HCT116 (cell line): ENCODE data around the gene GRK5. TPM values are rescaled to one million over a fixed set of nuclear protein-coding genes. Genes with fewer than 3 reads are reported as not detected.

Source experiments
- ATAC-seq: fragments of 200-7000 bp; cut with Tn5 transposase; 2 replicates; pipeline ENCODE4 v1.9.1; 2020; ENCODE audit warnings: mild to moderate bottlenecking, moderate library complexity
- BruUV-seq: library from RNA; stranded (reverse); fragments of 400-500 nt; replicated peaks from 2 replicates; lab custom pipeline; 2021; lab: Mats Ljungman, UMichigan
- CTCF ChIA-PET: fragments of 300-600 bp; sonication (Branson Sonifier 250); formaldehyde crosslinking; loops from one replicate; lab custom pipeline; 2021; ENCODE audit warnings: antibody characterized with exemption; lab: Charles Lee
- POLR2A ChIA-PET: fragments of 300-600, 350-600 bp; sonication (Branson Sonifier 250); formaldehyde crosslinking; loops from one replicate; lab custom pipeline; 2021; ENCODE audit warnings: antibody characterized with exemption; lab: Charles Lee
- RAD21 ChIA-PET, 2 experiments: fragments of 300-600 bp; sonication (Branson Sonifier 250); formaldehyde crosslinking; loops; one replicate each; lab custom pipeline; 2023; ENCODE audit warnings: low total read pairs in 2 of 2; ENCODE audit not compliant: uncharacterized antibody in 2 of 2, unreplicated experiment in 2 of 2, low non-redundant PET in 1 of 2; lab: Charles Lee
- DNase-seq: peaks from one replicate; pipeline ENCODE4 v3.0.0-alpha.2; 2010; ENCODE audit warnings: low read depth, low spot score
- H2AFZ ChIP-seq: fragments of 200-600 bp; shearing (Covaris generic), sonication (generic); 2 replicates; pipeline ENCODE4 v1.6.1; 2017; ENCODE audit warnings: low read depth, mixed run types, mixed read lengths, antibody characterized with exemption, low read length; ENCODE audit not compliant: poor library complexity, severe bottlenecking
- H3K27ac ChIP-seq: 2 replicates; pipeline ENCODE4 v1.5.1; 2012; ENCODE audit warnings: low read depth, low read length
- H3K27me3 ChIP-seq: fragments of 200-600 bp; sonication (generic); 2 replicates; pipeline ENCODE4 v1.6.1; 2016; ENCODE audit warnings: mixed run types, low read length, mixed read lengths; ENCODE audit not compliant: insufficient read depth
- H3K36me3 ChIP-seq, 2 experiments: fragments of 200-500 bp in 1 of 2; fragments of 200-600 bp in 1 of 2; sonication (Bioruptor generic) in 1 of 2; sonication (generic) in 1 of 2; 2 replicates each; pipeline versions ENCODE4 v1.5.1 to v1.6.1; 2014 to 2016; ENCODE audit warnings: low read length in 2 of 2, inconsistent platforms in 1 of 2, mixed read lengths in 1 of 2, mixed run types in 1 of 2; ENCODE audit not compliant: insufficient read depth in 2 of 2, control insufficient read depth in 1 of 2
- H3K4me1 ChIP-seq, 2 experiments: fragments of 200-600 bp in 1 of 2; sonication (generic) in 1 of 2; 2 replicates each; pipeline versions ENCODE4 v1.5.1 to v1.6.1; 2012 to 2017; ENCODE audit warnings: low read length in 2 of 2, inconsistent platforms in 1 of 2, mild to moderate bottlenecking in 1 of 2, mixed read lengths in 1 of 2, mixed run types in 1 of 2, moderate library complexity in 1 of 2; ENCODE audit not compliant: insufficient read depth in 2 of 2, control insufficient read depth in 1 of 2
- H3K4me2 ChIP-seq: fragments of 200-600 bp; sonication (generic); 2 replicates; pipeline ENCODE4 v1.6.1; 2017; ENCODE audit warnings: mixed run types, low read length, mixed read lengths
- H3K4me3 ChIP-seq, 2 experiments: fragments of 200-600 bp in 1 of 2; sonication (generic) in 1 of 2; replicated peaks in 1 of 2; 2 replicates each; pipeline ENCODE4 v1.5.1; 2011 to 2016; ENCODE audit warnings: low read length in 2 of 2, control low read depth in 1 of 2, low read depth in 1 of 2, mild to moderate bottlenecking in 1 of 2, mixed read lengths in 1 of 2, mixed run types in 1 of 2
- H3K79me2 ChIP-seq: fragments of 200-600 bp; sonication (generic); 2 replicates; pipeline ENCODE4 v1.6.1; 2017; ENCODE audit warnings: mild to moderate bottlenecking, mixed run types, low read length, moderate library complexity, mixed read lengths; ENCODE audit not compliant: insufficient read depth
- H3K9ac ChIP-seq: fragments of 200-600 bp; sonication (generic); 2 replicates; pipeline ENCODE4 v1.6.1; 2016; ENCODE audit warnings: low read length, mixed read lengths
- H3K9me2 ChIP-seq: fragments of 200-600 bp; sonication (generic), shearing (Covaris generic); 2 replicates; pipeline ENCODE4 v1.6.1; 2017; ENCODE audit warnings: mixed run types, mild to moderate bottlenecking, moderate library complexity; ENCODE audit not compliant: insufficient read depth
- H3K9me3 ChIP-seq, 2 experiments: fragments of 200-500 bp in 1 of 2; fragments of 200-600 bp in 1 of 2; sonication (Bioruptor generic) in 1 of 2; sonication (generic) in 1 of 2; 2 replicates each; pipeline ENCODE4 v1.6.1; 2014 to 2017; ENCODE audit warnings: low read length in 2 of 2, mixed read lengths in 2 of 2, inconsistent platforms in 1 of 2, low read depth in 1 of 2, mild to moderate bottlenecking in 1 of 2, mixed run types in 1 of 2, moderate library complexity in 1 of 2; ENCODE audit not compliant: control insufficient read depth in 1 of 2, insufficient read depth in 1 of 2
- H4K20me1 ChIP-seq: fragments of 200-600 bp; sonication (generic), shearing (Covaris generic); 2 replicates; pipeline ENCODE4 v1.6.1; 2017; ENCODE audit warnings: mixed run types, mild to moderate bottlenecking, moderate library complexity; ENCODE audit not compliant: insufficient read depth
- CEBPB ChIP-seq: IDR thresholded peaks from 2 replicates; pipeline ENCODE4 v1.6.1; 2012; ENCODE audit warnings: low read depth
- ELF1 ChIP-seq: IDR thresholded peaks from 2 replicates; pipeline ENCODE4 v1.6.1; 2012; ENCODE audit warnings: low read depth, borderline replicate concordance
- FOSL1 ChIP-seq: IDR thresholded peaks from 2 replicates; pipeline ENCODE4 v1.6.1; 2012; ENCODE audit warnings: low read depth
- POLR2A ChIP-seq: IDR thresholded peaks from 2 replicates; pipeline ENCODE4 v1.7.0; 2011; ENCODE audit warnings: borderline replicate concordance; ENCODE audit not compliant: insufficient read depth, insufficient read length; ENCODE audit errors: extremely low read depth
- SIN3A ChIP-seq: IDR thresholded peaks from 2 replicates; pipeline ENCODE4 v1.6.1; 2012; ENCODE audit warnings: low read depth
- SP1 ChIP-seq: IDR thresholded peaks from 2 replicates; pipeline ENCODE4 v1.6.1; 2012; ENCODE audit warnings: low read depth
- SRF ChIP-seq: IDR thresholded peaks from 2 replicates; pipeline ENCODE4 v1.6.1; 2012; ENCODE audit warnings: low read depth
- TCF7L2 ChIP-seq: IDR thresholded peaks from 2 replicates; pipeline ENCODE4 v1.7.0; 2011; ENCODE audit warnings: borderline replicate concordance, inconsistent platforms; ENCODE audit not compliant: insufficient read depth, insufficient read length; ENCODE audit errors: extremely low read depth
- ZFX ChIP-seq: fragments of 450-650 bp; IDR thresholded peaks from 2 replicates; pipeline ENCODE4 v1.6.1; 2017
- ZNF274 ChIP-seq: fragments of 200-500 bp; sonication (Bioruptor generic); IDR thresholded peaks from 2 replicates; pipeline ENCODE4 v1.6.1; 2014; ENCODE audit warnings: mild to moderate bottlenecking, low read depth, low read length, inconsistent platforms
- intact Hi-C: fragments of 100-400 bp; cut with micrococcal nuclease; formaldehyde crosslinking; loops from 2 replicates; pipeline ENCODE4 v1.10.0; 2022
- microRNA-seq: library from miRNA; unstranded; fragments of <30 nt; microRNA quantifications from one replicate; pipeline ENCODE4, GENCODE V29; 2016; ENCODE audit warnings: borderline number of aligned reads
- total RNA-seq: library from RNA; stranded (reverse); gene quantifications from one replicate; pipeline ENCODE4 v1.2.1, GENCODE V29; 2021; ENCODE audit not compliant: unreplicated experiment
- TF ChIP-seq, protein P1 (sequence below): IDR thresholded peaks from 2 replicates; pipeline ENCODE4 v1.6.1; 2011; ENCODE audit warnings: mild to moderate bottlenecking, low read length, moderate library complexity; ENCODE audit not compliant: insufficient replicate concordance; ENCODE audit errors: extremely low read depth
- TF ChIP-seq, protein P2 (sequence below): IDR thresholded peaks from 2 replicates; pipeline ENCODE4 v1.6.1; 2012

GRK5 gene
- total RNA-seq, 1 experiment from 2014 or later = 7.3 TPM

DNA sequence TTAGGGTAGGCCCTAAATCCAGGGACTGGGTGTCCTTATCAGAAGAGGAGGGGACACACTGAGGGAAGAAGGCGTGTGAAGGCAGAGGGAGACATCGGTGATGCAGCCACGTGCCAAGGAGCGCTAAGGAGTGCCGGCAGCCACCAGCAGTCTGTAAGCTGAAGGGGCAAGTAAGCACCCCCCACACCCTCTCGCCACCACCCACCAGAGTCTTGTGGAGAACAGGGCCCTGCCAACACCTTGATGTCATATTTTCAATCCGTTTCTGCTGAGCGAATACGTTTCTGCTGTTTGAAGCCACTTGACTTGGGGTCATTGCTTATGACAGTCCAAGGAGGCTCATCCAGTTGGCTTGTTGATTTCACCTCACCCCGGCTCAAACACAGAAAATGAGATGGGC is 297.3 kb downstream of the GRK5 start (continued):
- TF ChIP-seq, protein P1, sequence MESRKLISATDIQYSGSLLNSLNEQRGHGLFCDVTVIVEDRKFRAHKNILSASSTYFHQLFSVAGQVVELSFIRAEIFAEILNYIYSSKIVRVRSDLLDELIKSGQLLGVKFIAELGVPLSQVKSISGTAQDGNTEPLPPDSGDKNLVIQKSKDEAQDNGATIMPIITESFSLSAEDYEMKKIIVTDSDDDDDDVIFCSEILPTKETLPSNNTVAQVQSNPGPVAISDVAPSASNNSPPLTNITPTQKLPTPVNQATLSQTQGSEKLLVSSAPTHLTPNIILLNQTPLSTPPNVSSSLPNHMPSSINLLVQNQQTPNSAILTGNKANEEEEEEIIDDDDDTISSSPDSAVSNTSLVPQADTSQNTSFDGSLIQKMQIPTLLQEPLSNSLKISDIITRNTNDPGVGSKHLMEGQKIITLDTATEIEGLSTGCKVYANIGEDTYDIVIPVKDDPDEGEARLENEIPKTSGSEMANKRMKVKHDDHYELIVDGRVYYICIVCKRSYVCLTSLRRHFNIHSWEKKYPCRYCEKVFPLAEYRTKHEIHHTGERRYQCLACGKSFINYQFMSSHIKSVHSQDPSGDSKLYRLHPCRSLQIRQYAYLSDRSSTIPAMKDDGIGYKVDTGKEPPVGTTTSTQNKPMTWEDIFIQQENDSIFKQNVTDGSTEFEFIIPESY = no peak
- TF ChIP-seq, protein P2, sequence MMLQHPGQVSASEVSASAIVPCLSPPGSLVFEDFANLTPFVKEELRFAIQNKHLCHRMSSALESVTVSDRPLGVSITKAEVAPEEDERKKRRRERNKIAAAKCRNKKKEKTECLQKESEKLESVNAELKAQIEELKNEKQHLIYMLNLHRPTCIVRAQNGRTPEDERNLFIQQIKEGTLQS = no peak
- TF ChIP-seq SP1 = no peak
- no peak for TF ChIP-seq ZFX
- no peak for TF ChIP-seq CEBPB
- TF ChIP-seq FOSL1 = no peak
- TF ChIP-seq ELF1 = no peak
- no peak for TF ChIP-seq POLR2A

DNA sequence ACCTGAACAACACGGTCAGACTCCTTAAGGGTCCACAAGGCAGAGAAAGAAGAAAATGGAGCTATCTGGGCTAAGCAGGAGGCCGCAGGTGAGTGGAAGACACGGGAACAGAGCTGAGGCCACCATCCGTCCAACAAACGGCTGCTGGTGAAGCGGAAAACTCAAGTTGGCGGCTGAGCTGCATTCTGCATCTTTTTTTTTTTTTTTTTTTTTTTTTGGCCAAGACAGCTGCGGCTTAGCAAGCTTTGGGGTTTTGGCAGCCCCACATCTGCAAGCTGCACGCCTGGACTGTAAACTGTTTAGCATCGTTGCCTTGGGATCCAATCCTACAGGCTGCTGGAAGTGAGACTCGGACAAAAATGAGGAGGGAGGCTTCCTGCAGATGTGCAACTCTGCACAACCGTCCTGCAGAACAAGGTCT is 297.8 kb downstream of the GRK5 start:
- no peak for DNase-seq
- ChIA-PET RAD21 (no interaction called here), POLR2A (no interaction called here), CTCF (no interaction called here)
- no TSS peak for BruUV-seq
- no peaks in the 10 kb centered on the region for H3K79me2 ChIP-seq
- H4K20me1 ChIP-seq = no peaks in the 10 kb centered on the region
- no peak overlapping the region for H3K27ac ChIP-seq
- no peaks in the 10 kb centered on the region for H3K9me2 ChIP-seq
- H3K36me3 ChIP-seq = peaks cover 0 to 5% of the 10 kb centered on the region in 2 experiments; a peak in 2 of 4 replicates
- no peak overlapping the region for H3K4me3 ChIP-seq
- H3K9me3 ChIP-seq = no peaks in the 10 kb centered on the region
- no peak overlapping the region for H3K9ac ChIP-seq
- no peak for TF ChIP-seq SIN3A
- TF ChIP-seq, protein P2 = no peak
- no peak for TF ChIP-seq ZNF274
- TF ChIP-seq, protein P1 = no peak
- no peak for TF ChIP-seq TCF7L2
- no peak for TF ChIP-seq SRF
- H3K4me2 ChIP-seq = no peak overlapping the region
- intact Hi-C loops = no loop called here
- H3K27me3 ChIP-seq = no peaks in the 10 kb centered on the region
- H3K4me1 ChIP-seq = no peaks in the 10 kb centered on the region
- ATAC-seq = no peak
- no peak overlapping the region for H2AFZ ChIP-seq

Small RNAs within 50 kb of the gene (microRNA-seq; reads per million reads assigned to microRNA genes)
- gene MIR4681 = not detected

Other genes with a start within 250 kb of the GRK5 start
- gene NANOS1, start 177.9 kb upstream of the GRK5 start, total RNA-seq = 1.5 TPM
- gene EIF3A, start 126.8 kb upstream of the GRK5 start, total RNA-seq = 271 TPM
- 47.5 TPM for gene DENND10, start 103.5 kb upstream of the GRK5 start, total RNA-seq
- 58.2 TPM for gene SFXN4, start 41.9 kb upstream of the GRK5 start, total RNA-seq
- gene PRDX3, start 28.8 kb upstream of the GRK5 start, total RNA-seq = 281 TPM